HK-2 (cell line): ENCODE results near the gene HNRNPH2.

Experiments
- DNase-seq: peaks from one replicate; pipeline ENCODE4 v3.0.0-alpha.2; 2018; ENCODE audit not compliant: unreplicated experiment

Gene HNRNPH2

GRCh38 chrX:101395789-101396188 is 12.2 kb upstream of the HNRNPH2 start:
- DNase-seq, result no peak

GRCh38 chrX:101397779-101398178 is 10.2 kb upstream of the HNRNPH2 start:
- DNase-seq, result no peak

GRCh38 chrX:101398694-101399093 is 9.3 kb upstream of the HNRNPH2 start:
- DNase-seq, result no peak

GRCh38 chrX:101399825-101400224 is 8.2 kb upstream of the HNRNPH2 start:
- DNase-seq, result no peak

GRCh38 chrX:101407167-101407747 is 765 bp upstream of the HNRNPH2 start:
- peak; percentile 19 for DNase-seq

- DNase-seq, result no peak
These were observed 465 bp downstream of the HNRNPH2 start for GRCh38 chrX:101408532-101408841.

GRCh38 chrX:101409043-101409442 is 1.0 kb downstream of the HNRNPH2 start:
- DNase-seq, result no peak

- DNase-seq, result no peak
These were observed 2.4 kb downstream of the HNRNPH2 start for GRCh38 chrX:101410461-101410860.

- DNase-seq, result no peak
These were observed 4.0 kb downstream of the HNRNPH2 start for GRCh38 chrX:101411984-101412383.

GRCh38 chrX:101415180-101416145 is 7.4 kb downstream of the HNRNPH2 start:
- no peak for DNase-seq

GRCh38 chrX:101416691-101417090 is 8.7 kb downstream of the HNRNPH2 start:
- no peak for DNase-seq

GRCh38 chrX:101417190-101417589 is 9.2 kb downstream of the HNRNPH2 start:
- no peak for DNase-seq

GRCh38 chrX:101417981-101418841 is 10.2 kb downstream of the HNRNPH2 start:
- peak; percentile 31 for DNase-seq

- DNase-seq, result no peak
These were observed 11.5 kb downstream of the HNRNPH2 start for GRCh38 chrX:101419489-101419888.

- no peak for DNase-seq
These were observed 19.9 kb downstream of the HNRNPH2 start for GRCh38 chrX:101427954-101428353.

- DNase-seq, result no peak
These were observed 21.9 kb downstream of the HNRNPH2 start for GRCh38 chrX:101429934-101430333.

GRCh38 chrX:101430457-101431078 is 22.5 kb downstream of the HNRNPH2 start:
- no peak for DNase-seq

GRCh38 chrX:101442085-101442484 is 34.1 kb downstream of the HNRNPH2 start:
- DNase-seq, result no peak

GRCh38 chrX:101449279-101449678 is 41.3 kb downstream of the HNRNPH2 start:
- no peak for DNase-seq

GRCh38 chrX:101450085-101450484 is 42.1 kb downstream of the HNRNPH2 start:
- DNase-seq, result no peak

- DNase-seq, result no peak
These were observed 42.9 kb downstream of the HNRNPH2 start for GRCh38 chrX:101450961-101451360.

- DNase-seq, result no peak
These were observed 44.0 kb downstream of the HNRNPH2 start for GRCh38 chrX:101452056-101452455.
